ENCODE measurements around the gene JAM3. TPM values are rescaled to one million over a fixed set of nuclear protein-coding genes. Genes with fewer than 3 reads are reported as not detected.

JAM3 gene
- total and polyA plus RNA-seq, 2 of the 8 experiments (the other 6 are each of a cell fraction or from before 2014, with no cell fraction given) = 19.6 to 42.8 TPM

- H3K4me1 ChIP-seq (replicated peaks in 1 of 4; ENCODE audit: control insufficient read depth in 3 of 4, insufficient read depth in 4 of 4, low read length in 3 of 4) = peaks cover 0 to 4% (median 2%) of the 10 kb centered on the region in 4 experiments; a peak in 3 of 7 replicates
- no peak overlapping the region for H2BK12ac ChIP-seq (ENCODE audit: low read depth, low read length)
- no peak overlapping the region for H3K4me3 ChIP-seq (ENCODE audit: extremely low read depth in 1 of 4, insufficient read depth in 2 of 4, low read depth in 3 of 4, low read length in 4 of 4)
- no peak overlapping the region for H4K5ac ChIP-seq (ENCODE audit: insufficient read length, low read depth, low read length)
- H3K36me3 ChIP-seq (ENCODE audit: control insufficient read depth in 2 of 4, insufficient read depth in 4 of 4, low read length in 3 of 4) = no peaks in the 10 kb centered on the region; a peak in 1 of 8 replicates
- no peak overlapping the region for H3K56ac ChIP-seq (replicated peaks; ENCODE audit: insufficient read length, low read depth, low read length)
- no peak overlapping the region for H3K9ac ChIP-seq (replicated peaks in 1 of 4; ENCODE audit: extremely low read depth in 1 of 4, low read depth in 3 of 4, low read length in 3 of 4)
- CTCF ChIA-PET (ENCODE audit: partially characterized antibody) = interaction anchor here (1.2 to 7.2 kb wide), 5 partner anchors 11 to 53 kb away, joined by 4 to 86 read pairs (median 5); no protein-coding TSS in a partner anchor
- POLR2A ChIA-PET (ENCODE audit: partially characterized antibody) = no interaction called here
- FAIRE-seq = no peak
- H3K14ac ChIP-seq (ENCODE audit: insufficient read length) = no peak overlapping the region
- H4K91ac ChIP-seq (replicated peaks; ENCODE audit: insufficient read length, low read length) = no peak overlapping the region
- no peak for TF ChIP-seq POLR2A (IDR thresholded peaks at IDR 0.05; ENCODE audit: control extremely low read depth in 1 of 2, low read depth in 2 of 2, low read length in 2 of 2)
- TF ChIP-seq ATF3 (IDR thresholded peaks at IDR 0.05; ENCODE audit: insufficient read depth, low read depth, low read length) = no peak
- TF ChIP-seq BRCA1 (IDR thresholded peaks at IDR 0.05; ENCODE audit: low read depth, low read length) = no peak
- TF ChIP-seq SAP30 (IDR thresholded peaks at IDR 0.05; ENCODE audit: insufficient read depth, insufficient replicate concordance, low read length) = no peak
- TF ChIP-seq RAD21 (IDR thresholded peaks at IDR 0.05 in 1 of 2, conservative IDR thresholded peaks at IDR 0.05 in 1 of 2; ENCODE audit: low read depth in 2 of 2, low read length in 2 of 2) = no peak
- no peak for TF ChIP-seq CBX8 (IDR thresholded peaks at IDR 0.05; ENCODE audit: borderline replicate concordance, low read depth, low read length)
- no peak for TF ChIP-seq FOSL1 (IDR thresholded peaks at IDR 0.05; ENCODE audit: insufficient read depth, low read depth, low read length)
- TF ChIP-seq SP2 (IDR thresholded peaks at IDR 0.05; ENCODE audit: low read length) = no peak
- no peak for TF ChIP-seq NANOG (IDR thresholded peaks at IDR 0.05; ENCODE audit: insufficient read depth, low read depth, low read length, poor library complexity, severe bottlenecking)
- no peak for TF ChIP-seq EZH2 (IDR thresholded peaks at IDR 0.05; ENCODE audit: low read depth, low read length, severe bottlenecking)
- no peak overlapping the region for H2AK5ac ChIP-seq (ENCODE audit: low read depth, low read length)
- no peak overlapping the region for H3K27ac ChIP-seq (ENCODE audit: low read depth, low read length)
- H2BK120ac ChIP-seq (replicated peaks; ENCODE audit: low read depth, low read length) = no peak overlapping the region
- peaks cover 0 to 7% of the 10 kb centered on the region in 2 experiments; a peak in 2 of 4 replicates for H3K79me2 ChIP-seq (ENCODE audit: control insufficient read depth in 1 of 2, insufficient read depth in 2 of 2, low read length in 2 of 2)
- no peak overlapping the region for H2AFZ ChIP-seq (ENCODE audit: low read length)
- no peak overlapping the region for H2BK20ac ChIP-seq (ENCODE audit: low read length)
- no peak for DNase-seq (ENCODE audit: low read depth in 1 of 2, low spot score in 2 of 2)
- H3K4ac ChIP-seq (replicated peaks; ENCODE audit: insufficient read length, low read depth, low read length) = no peak overlapping the region
- no peak overlapping the region for H2BK5ac ChIP-seq (ENCODE audit: low read depth, low read length)
- H3K18ac ChIP-seq (ENCODE audit: extremely low read depth, low read length) = no peak overlapping the region
- H3K79me1 ChIP-seq (ENCODE audit: low read depth, low read length) = 0 out of 2 replicates have a peak, but pooled peaks cover 2% of the 10 kb centered on the region
- H3K4me2 ChIP-seq (ENCODE audit: insufficient read depth in 1 of 2, low read depth in 2 of 2, low read length in 2 of 2) = no peak overlapping the region
- H4K20me1 ChIP-seq (replicated peaks in 1 of 2; ENCODE audit: control insufficient read depth in 1 of 2, insufficient read depth in 2 of 2, low read length in 2 of 2) = no peaks in the 10 kb centered on the region
- H3K23me2 ChIP-seq (ENCODE audit: low read depth, low read length) = no peaks in the 10 kb centered on the region
- no peaks in the 10 kb centered on the region for H3K9me3 ChIP-seq (ENCODE audit: insufficient read depth in 2 of 2, low read depth in 1 of 2, low read length in 1 of 2)
- no peaks in the 10 kb centered on the region for H3K27me3 ChIP-seq (replicated peaks in 1 of 4; ENCODE audit: control insufficient read depth in 3 of 4, extremely low read depth in 1 of 4, insufficient read depth in 3 of 4, low read length in 3 of 4)
- 97% methylated on average over 2 of the region's 2 CpGs; no CpG with 5 or more reads in 1 of the 2 experiments for WGBS, 2 experiments (ENCODE audit: extremely low coverage in 1 of 2, insufficient coverage in 1 of 2, insufficient read length in 1 of 2, insufficient replicate concordance in 2 of 2, low coverage in 1 of 2, low lambda C conversion rate in 2 of 2, missing lambda C conversion rate in 1 of 2)
- H2BK15ac ChIP-seq (ENCODE audit: low read length) = no peak overlapping the region
- no peak overlapping the region for H3K23ac ChIP-seq (ENCODE audit: insufficient read length)
- no peak overlapping the region for H4K8ac ChIP-seq (ENCODE audit: extremely low read depth, insufficient read depth, low read length)
Measured at GRCh38 chr11:134100171-134100570, 31.3 kb downstream of the JAM3 start.

All from H1 (cell line).